Bronchial epithelial cell (primary cell): ENCODE results near the gene FAM149B1. TPM values are rescaled to one million over a fixed set of nuclear protein-coding genes. Genes with fewer than 3 reads are reported as not detected.

ENCODE experiments used
- DNase-seq: peaks from one replicate; pipeline ENCODE4 v3.0.0-alpha.2; 2010; ENCODE audit warnings: low read depth
- FAIRE-seq: peaks from 2 replicates; lab custom pipeline; 2011; peaks lifted over from hg19 to GRCh38; lab: Jason Lieb, UNC
- H3K27me3 ChIP-seq: 2 replicates; pipeline ENCODE4 v1.5.1; 2011; ENCODE audit warnings: low read length; ENCODE audit not compliant: control insufficient read depth, insufficient read depth
- H3K36me3 ChIP-seq: 2 replicates; pipeline ENCODE4 v1.5.1; 2011; ENCODE audit warnings: low read length; ENCODE audit not compliant: control insufficient read depth, insufficient read depth
- H3K4me3 ChIP-seq: 2 replicates; pipeline ENCODE4 v1.5.1; 2011; ENCODE audit warnings: mild to moderate bottlenecking, low read depth, low read length, control low read depth
- CTCF ChIP-seq: IDR thresholded peaks from 2 replicates; pipeline ENCODE4 v1.5.1; 2011; ENCODE audit warnings: mild to moderate bottlenecking, moderate library complexity, low read length, control low read depth, inconsistent platforms; ENCODE audit not compliant: insufficient read depth, severe bottlenecking
- total RNA-seq: library from RNA; depleted of rRNA; stranded (reverse); fragments of >200 nt; gene quantifications from 2 replicates; pipeline ENCODE4 v1.2.1, GENCODE V29; 2014

Gene FAM149B1
- total RNA-seq, 1 donor from 2014 or later: 17.6 TPM

- Histone ChIP-seq H3K27me3 (no peaks in the 10 kb centered on the region), H3K4me3 (no peak overlapping the region), H3K36me3 (no peaks in the 10 kb centered on the region)
- FAIRE-seq (no peak), DNase-seq (no peak)
- TF ChIP-seq CTCF: no peak
These were observed 113.2 kb downstream of the FAM149B1 start for GRCh38 chr10:73281097-73281496.

GRCh38 chr10:73287441-73287840, 119.5 kb downstream of the FAM149B1 start:
- H3K36me3 ChIP-seq: no peaks in the 10 kb centered on the region
- H3K27me3 ChIP-seq: no peaks in the 10 kb centered on the region
- FAIRE-seq: no peak
- TF ChIP-seq CTCF: no peak
- H3K4me3 ChIP-seq: no peak overlapping the region
- DNase-seq: no peak

GRCh38 chr10:73289958-73290357, 122.0 kb downstream of the FAM149B1 start:
- no peak for TF ChIP-seq CTCF
- DNase-seq (no peak), FAIRE-seq (no peak)
- Histone ChIP-seq H3K4me3 (no peak overlapping the region), H3K36me3 (no peaks in the 10 kb centered on the region), H3K27me3 (no peaks in the 10 kb centered on the region)

- Histone ChIP-seq H3K4me3 (no peak overlapping the region), H3K27me3 (peaks cover 2% of the 10 kb centered on the region), H3K36me3 (no peaks in the 10 kb centered on the region)
- no peak for TF ChIP-seq CTCF
- FAIRE-seq (no peak), DNase-seq (no peak)
These were observed 125.5 kb downstream of the FAM149B1 start for GRCh38 chr10:73293461-73293860.

Other genes with a start within 250 kb of the FAM149B1 start
- gene PLA2G12B, start 213.3 kb upstream of the FAM149B1 start, total RNA-seq: not detected in 2 replicates
- gene P4HA1, start 71.3 kb upstream of the FAM149B1 start, total RNA-seq: 138 and 173 TPM in 2 replicates
- 0.64 and 1.1 TPM in 2 replicates for gene NUDT13, start 57.7 kb upstream of the FAM149B1 start, total RNA-seq
- gene ECD, start 111 bp upstream of the FAM149B1 start, total RNA-seq: 16.8 and 17.6 TPM in 2 replicates
- 32.0 and 35.0 TPM in 2 replicates for gene DNAJC9, start 79.1 kb downstream of the FAM149B1 start, total RNA-seq
- gene MRPS16, start 84.5 kb downstream of the FAM149B1 start, total RNA-seq: 77.6 and 81.6 TPM in 2 replicates
- gene CFAP70, start 190.7 kb downstream of the FAM149B1 start, total RNA-seq: 0.79 and 2.4 TPM in 2 replicates
- 88.7 and 106 TPM in 2 replicates for gene ANXA7, start 245.9 kb downstream of the FAM149B1 start, total RNA-seq